Ovary (tissue), 9 donors: ENCODE data around the gene APOA4. TPM values are rescaled to one million over a fixed set of nuclear protein-coding genes. Genes with fewer than 3 reads are reported as not detected.

ENCODE experiments used
- DNase-seq, 5 donors: peaks; one replicate each; pipeline ENCODE4 v3.0.0-alpha.2; 2019 to 2020
- H3K27ac ChIP-seq, 2 donors: fragments of 200-600 bp; one replicate each; pipeline versions ENCODE4 v1.5.1 to v1.8.0; 2019 to 2022
- H3K27me3 ChIP-seq: fragments of 200-600 bp; one replicate; pipeline ENCODE4 v1.8.0; 2022
- H3K36me3 ChIP-seq: fragments of 200-600 bp; sonication (generic); one replicate; pipeline ENCODE4 v1.5.1; 2019
- H3K4me1 ChIP-seq: one replicate; pipeline ENCODE4 v1.8.1; 2013; ENCODE audit warnings: mild to moderate bottlenecking, moderate library complexity; ENCODE audit not compliant: insufficient read depth
- H3K4me3 ChIP-seq: fragments of 200-600 bp; sonication (generic); one replicate; pipeline ENCODE4 v1.5.1; 2017
- H3K9me3 ChIP-seq, 2 donors: fragments of 200-600 bp in 1 of 2; sonication (generic) in 1 of 2; one replicate each; pipeline versions ENCODE4 v1.5.1 to v1.8.1; 2013 to 2019; ENCODE audit warnings: mild to moderate bottlenecking in 1 of 2, moderate library complexity in 1 of 2
- EP300 ChIP-seq: sonication (generic); formaldehyde crosslinking; IDR thresholded peaks from one replicate; pipeline ENCODE4 v1.6.1; 2017; ENCODE audit warnings: antibody characterized with exemption
- POLR2A ChIP-seq: fragments of 450-650 bp; IDR thresholded peaks from one replicate; pipeline ENCODE4 v1.6.1; 2017; ENCODE audit warnings: antibody characterized with exemption, mild to moderate bottlenecking, moderate library complexity
- WGBS, 3 donors: extraction: QIAGEN DNeasy Blood & Tissue Kit in 1 of 3; methylation state at CpG; one replicate each; pipeline versions ENCODE4 v1.1.5 to v1.1.7; 2013 to 2017; 5-methylcytosine and 5-hydroxymethylcytosine counted together
- intact Hi-C, 4 donors: fragments of 100-400 bp; cut with DNase I; formaldehyde crosslinking; loops; one replicate each; pipeline versions ENCODE4 v1.11.0 to v1.15.1; 2022 to 2023
- polyA plus RNA-seq, 2 donors: library from polyadenylated mRNA; stranded (reverse); fragments of 200-250 nt in 1 of 2; fragments of 350-450 nt in 1 of 2; fragmentation: Illumina TruSeq in 1 of 2; extraction: RNeasy Lipid Tissue Mini Kit (QIAGEN cat#74804) in 1 of 2; gene quantifications; one replicate each; pipeline ENCODE4 v1.2.3, GENCODE V29; 2013 to 2014
- total RNA-seq, 7 donors: library from RNA; depleted of rRNA in 2 of 7; stranded (reverse); fragments of >200 nt in 2 of 7; fragmentation: NEBNext Ultra II Directional in 3 of 7; extraction: Animal tissue kit (Norgen Biotek cat#: 25700) in 3 of 7; gene quantifications; one replicate each; pipeline versions ENCODE4 v1.1.0 to v1.2.4, GENCODE V29; 2016 to 2023
- TF ChIP-seq, protein P1 (sequence below), 3 donors: fragments of 450-650 bp in 2 of 3; fragments of 200-600 bp in 1 of 3; IDR thresholded peaks; one replicate each; pipeline versions ENCODE4 v1.5.1 to v1.8.0; 2016 to 2022; ENCODE audit warnings: antibody characterized with exemption in 3 of 3, mild to moderate bottlenecking in 1 of 3
- donor health status: DM: no; HTN: no; CAD: no; lungs with moderate emphysema.
- donor health status: DM: no; HTN: no; CAD: no.
- donor health status: Bipolar disorder and iron deficiency.
- donor health status: DM: yes; HTN: yes; CAD: no.
- donor health status: DM: no; HTN: no; CAD: no.
- donor health status: DM: yes; HTN: yes; CAD: no.

Gene APOA4
- total and polyA plus RNA-seq, 9 donors, result 0.19 to 41.7 TPM; not detected in 7

- intact Hi-C loops, result loop anchor here (2.0 to 10.0 kb wide), 6 partner anchors 42 to 442 kb away; partner anchors contain the start of genes APOA1 (in 3 of the 4), PCSK7 (in 1 of the 4) and RNF214 (in 1 of the 4)
- Histone ChIP-seq H3K27ac (no peak overlapping the region), H3K36me3 (no peaks in the 10 kb centered on the region), H3K4me3 (no peak overlapping the region), H3K27me3 (no peaks in the 10 kb centered on the region), H3K4me1 (peaks cover 9% of the 10 kb centered on the region), H3K9me3 (no peaks in the 10 kb centered on the region)
- peak in 2 of 5 donors; percentile 38 to 48 for DNase-seq
- 83 to 87% (median 83%) methylated on average over 49 to 53 of the region's 53 CpGs for WGBS, 3 donors
- TF ChIP-seq EP300 (no peak), POLR2A (no peak)
- TF ChIP-seq, protein P1, sequence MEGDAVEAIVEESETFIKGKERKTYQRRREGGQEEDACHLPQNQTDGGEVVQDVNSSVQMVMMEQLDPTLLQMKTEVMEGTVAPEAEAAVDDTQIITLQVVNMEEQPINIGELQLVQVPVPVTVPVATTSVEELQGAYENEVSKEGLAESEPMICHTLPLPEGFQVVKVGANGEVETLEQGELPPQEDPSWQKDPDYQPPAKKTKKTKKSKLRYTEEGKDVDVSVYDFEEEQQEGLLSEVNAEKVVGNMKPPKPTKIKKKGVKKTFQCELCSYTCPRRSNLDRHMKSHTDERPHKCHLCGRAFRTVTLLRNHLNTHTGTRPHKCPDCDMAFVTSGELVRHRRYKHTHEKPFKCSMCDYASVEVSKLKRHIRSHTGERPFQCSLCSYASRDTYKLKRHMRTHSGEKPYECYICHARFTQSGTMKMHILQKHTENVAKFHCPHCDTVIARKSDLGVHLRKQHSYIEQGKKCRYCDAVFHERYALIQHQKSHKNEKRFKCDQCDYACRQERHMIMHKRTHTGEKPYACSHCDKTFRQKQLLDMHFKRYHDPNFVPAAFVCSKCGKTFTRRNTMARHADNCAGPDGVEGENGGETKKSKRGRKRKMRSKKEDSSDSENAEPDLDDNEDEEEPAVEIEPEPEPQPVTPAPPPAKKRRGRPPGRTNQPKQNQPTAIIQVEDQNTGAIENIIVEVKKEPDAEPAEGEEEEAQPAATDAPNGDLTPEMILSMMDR (IDR thresholded peaks at IDR 0.05), result no peak
Measured at GRCh38 chr11:116790167-116791001, 32.7 kb downstream of the APOA4 start.

DNA sequence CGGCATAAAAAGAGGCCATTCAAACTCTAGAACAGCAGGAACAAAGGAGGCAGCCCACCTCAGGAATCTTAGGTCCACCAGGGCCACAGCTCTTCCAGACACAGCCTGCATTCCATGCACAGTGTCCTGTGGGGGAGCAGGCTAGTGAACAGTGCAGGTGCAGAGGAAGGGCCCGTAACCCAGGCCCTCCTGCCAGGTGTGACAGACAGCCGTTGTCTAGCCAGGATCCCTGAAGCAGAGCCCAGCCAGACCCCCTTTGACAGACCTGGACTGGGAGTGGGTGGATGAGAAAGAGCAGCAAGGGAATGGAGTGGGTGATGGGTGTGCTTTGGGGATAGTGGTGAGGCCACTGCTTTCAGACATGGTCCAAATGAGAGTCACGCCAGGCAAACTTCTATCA lies 34.1 kb downstream of the APOA4 start:
- TF ChIP-seq, protein P1 (IDR thresholded peaks at IDR 0.05), result no peak
- TF ChIP-seq POLR2A (no peak), EP300 (no peak)
- no peak overlapping the region for H3K4me3 ChIP-seq
- DNase-seq, result no peak
- 78 to 88% (median 83%) methylated on average over 4 of the region's 4 CpGs for WGBS, 3 donors
- H3K4me1 ChIP-seq, result peaks cover 9% of the 10 kb centered on the region
- H3K27me3 ChIP-seq, result no peaks in the 10 kb centered on the region
- H3K36me3 ChIP-seq, result no peaks in the 10 kb centered on the region
- intact Hi-C loops, result no loop called here
- no peak overlapping the region for H3K27ac ChIP-seq
- no peaks in the 10 kb centered on the region for H3K9me3 ChIP-seq

GRCh38 chr11:116788534-116788933 lies 34.6 kb downstream of the APOA4 start:
- Histone ChIP-seq H3K27ac (no peak overlapping the region), H3K4me3 (peak overlapping the region; percentile 82), H3K27me3 (no peaks in the 10 kb centered on the region), H3K36me3 (no peaks in the 10 kb centered on the region), H3K9me3 (no peaks in the 10 kb centered on the region), H3K4me1 (peaks cover 9% of the 10 kb centered on the region)
- no peak for DNase-seq
- TF ChIP-seq, protein P1 (IDR thresholded peaks at IDR 0.05), result no peak
- no peak for TF ChIP-seq POLR2A
- no peak for TF ChIP-seq EP300
- WGBS, 3 donors, result 48 to 60% (median 60%) methylated on average over 4 of the region's 4 CpGs
- intact Hi-C loops, result no loop called here

- Histone ChIP-seq H3K4me3 (peak within 1 kb of the TSS; percentile 82), H3K27ac (peak within 1 kb of the TSS; percentile 27 to 41), H3K27me3 (no peaks in the 10 kb centered on the region), H3K4me1 (peaks cover 9% of the 10 kb centered on the region), H3K9me3 (no peaks in the 10 kb centered on the region), H3K36me3 (no peaks in the 10 kb centered on the region)
- peak; percentile 78 to 89 (median 81) for DNase-seq
- TF ChIP-seq POLR2A (peak; percentile 59), EP300 (no peak)
- TF ChIP-seq, protein P1 (IDR thresholded peaks at IDR 0.05), result peak in 1 of 3 donors; percentile 15
- WGBS, 3 donors, result 0 to 1% (median 1%) methylated on average over 45 to 56 of the region's 56 CpGs
- intact Hi-C loops, result no loop called here
Measured at GRCh38 chr11:116787786-116788486, 35.2 kb downstream of the APOA4 start, which contains the start of gene ZPR1. ZPR1 (minus strand) TSS chr11:116788023; CDS start chr11:116787990, 33 bp downstream.
